Left ventricle myocardium superior (tissue), 1 donor: ENCODE data around the gene CSN1S1. TPM values are rescaled to one million over a fixed set of nuclear protein-coding genes. Genes with fewer than 3 reads are reported as not detected.
A peak's percentile ranks its signal among the peaks of the same experiment; 100 is the strongest.
"Not testable (repeated sequence)": the region's sequence is repeated elsewhere in the genome, so short reads cannot be mapped to it uniquely, and the experiment has no call there.

Experiments
- ATAC-seq: fragments of 200-7000 bp; cut with Tn5 transposase; one replicate; pipeline ENCODE4 v1.9.1; 2020; ENCODE audit warnings: mild to moderate bottlenecking, moderate library complexity
- DNase-seq: peaks from one replicate; pipeline ENCODE4 v3.0.0-alpha.2; 2020
- intact Hi-C: fragments of 100-400 bp; cut with micrococcal nuclease; formaldehyde crosslinking; loops from one replicate; pipeline ENCODE4 v1.11.0; 2022
- long read RNA-seq: library from polyadenylated mRNA; unstranded; transcript quantifications from one replicate; pipeline ENCODE4 v2.0.0, GENCODE V29; 2021
- total RNA-seq: library from RNA; stranded (reverse); fragmentation: NEBNext Ultra II Directional; extraction: Animal tissue kit (Norgen Biotek cat#: 25700); gene quantifications from one replicate; pipeline ENCODE4 v1.2.1, GENCODE V29; 2021
- donor health status: DM: no; HTN: yes; CAD: no; lungs with severe emphysema.

Gene CSN1S1
- not detected for total RNA-seq
- long read RNA-seq, result 0 reads

GRCh38 chr4:69930768-69931167, at the start of gene CSN1S1:
Gene CSN1S1 (plus strand): TSS chr4:69931068. CDS start chr4:69932556, 1,488 bp downstream.
- ATAC-seq (no peak), DNase-seq (no peak)
- intact Hi-C loops, result no loop called here

- ATAC-seq, result no peak
- DNase-seq, result no peak
- intact Hi-C loops, result no loop called here
Measured at GRCh38 chr4:69881173-69881773, 49.6 kb upstream of the CSN1S1 start.

GRCh38 chr4:69882150-69882549, 48.7 kb upstream of the CSN1S1 start:
- no peak for ATAC-seq
- no peak for DNase-seq
- intact Hi-C loops, result no loop called here

- DNase-seq, result no peak
- no peak for ATAC-seq
- intact Hi-C loops, result no loop called here
Measured at GRCh38 chr4:69888336-69888735, 42.5 kb upstream of the CSN1S1 start.

- DNase-seq (no peak), ATAC-seq (no peak)
- intact Hi-C loops, result no loop called here
Measured at GRCh38 chr4:69894186-69894585, 36.7 kb upstream of the CSN1S1 start.

GRCh38 chr4:69894721-69895120, 36.1 kb upstream of the CSN1S1 start:
- ATAC-seq (no peak), DNase-seq (no peak)
- intact Hi-C loops, result no loop called here

- intact Hi-C loops, result no loop called here
- DNase-seq (no peak), ATAC-seq (no peak)
Measured at GRCh38 chr4:69896530-69897116, 34.2 kb upstream of the CSN1S1 start.

- ATAC-seq (no peak), DNase-seq (no peak)
- intact Hi-C loops, result no loop called here
Measured at GRCh38 chr4:69907151-69907550, 23.7 kb upstream of the CSN1S1 start.

GRCh38 chr4:69909195-69909594, 21.7 kb upstream of the CSN1S1 start:
- no peak for ATAC-seq
- intact Hi-C loops, result no loop called here
- no peak for DNase-seq

- DNase-seq, result no peak
- intact Hi-C loops, result no loop called here
- no peak for ATAC-seq
Measured at GRCh38 chr4:69910016-69910782, 20.7 kb upstream of the CSN1S1 start.

- no peak for DNase-seq
- intact Hi-C loops, result no loop called here
- ATAC-seq, result no peak
Measured at GRCh38 chr4:69920874-69921273, 10.0 kb upstream of the CSN1S1 start.

- peak; percentile 18 for DNase-seq
- ATAC-seq, intact Hi-C loops: not testable (repeated sequence)
Measured at GRCh38 chr4:69923782-69924410, 7.0 kb upstream of the CSN1S1 start.

GRCh38 chr4:69934150-69934549, 3.3 kb downstream of the CSN1S1 start:
- ATAC-seq (no peak), DNase-seq (no peak)
- intact Hi-C loops, result no loop called here

GRCh38 chr4:69936566-69936965, 5.7 kb downstream of the CSN1S1 start:
- intact Hi-C loops, result no loop called here
- DNase-seq (no peak), ATAC-seq (no peak)

GRCh38 chr4:69951602-69952001, 20.7 kb downstream of the CSN1S1 start:
- ATAC-seq (no peak), DNase-seq (no peak)
- intact Hi-C loops, result no loop called here

- ATAC-seq (no peak), DNase-seq (no peak)
- intact Hi-C loops, result no loop called here
Measured at GRCh38 chr4:69957209-69957608, 26.3 kb downstream of the CSN1S1 start.

- no peak for ATAC-seq
- no peak for DNase-seq
- intact Hi-C loops, result no loop called here
Measured at GRCh38 chr4:69965628-69966027, 34.8 kb downstream of the CSN1S1 start, which contains the start of gene CSN2. Gene CSN2 (minus strand): TSS chr4:69965728. CDS start chr4:69960995, 4,733 bp downstream.

- DNase-seq (no peak), ATAC-seq (no peak)
- intact Hi-C loops, result no loop called here
Measured at GRCh38 chr4:69970071-69970470, 39.2 kb downstream of the CSN1S1 start.

GRCh38 chr4:69974631-69975030, 43.8 kb downstream of the CSN1S1 start:
- no peak for ATAC-seq
- intact Hi-C loops, result no loop called here
- no peak for DNase-seq

- DNase-seq, result no peak
- ATAC-seq, result no peak
- intact Hi-C loops, result no loop called here
Measured at GRCh38 chr4:69977582-69977981, 46.7 kb downstream of the CSN1S1 start.
